Measurements from ENCODE around the gene NCAPD2. TPM values are rescaled to one million over a fixed set of nuclear protein-coding genes. Genes with fewer than 3 reads are reported as not detected.
A peak's percentile ranks its signal among the peaks of the same experiment; 100 is the strongest.

NCAPD2 gene
- total RNA-seq, 2 experiments from 2014 or later = 192 to 196 TPM

DNA sequence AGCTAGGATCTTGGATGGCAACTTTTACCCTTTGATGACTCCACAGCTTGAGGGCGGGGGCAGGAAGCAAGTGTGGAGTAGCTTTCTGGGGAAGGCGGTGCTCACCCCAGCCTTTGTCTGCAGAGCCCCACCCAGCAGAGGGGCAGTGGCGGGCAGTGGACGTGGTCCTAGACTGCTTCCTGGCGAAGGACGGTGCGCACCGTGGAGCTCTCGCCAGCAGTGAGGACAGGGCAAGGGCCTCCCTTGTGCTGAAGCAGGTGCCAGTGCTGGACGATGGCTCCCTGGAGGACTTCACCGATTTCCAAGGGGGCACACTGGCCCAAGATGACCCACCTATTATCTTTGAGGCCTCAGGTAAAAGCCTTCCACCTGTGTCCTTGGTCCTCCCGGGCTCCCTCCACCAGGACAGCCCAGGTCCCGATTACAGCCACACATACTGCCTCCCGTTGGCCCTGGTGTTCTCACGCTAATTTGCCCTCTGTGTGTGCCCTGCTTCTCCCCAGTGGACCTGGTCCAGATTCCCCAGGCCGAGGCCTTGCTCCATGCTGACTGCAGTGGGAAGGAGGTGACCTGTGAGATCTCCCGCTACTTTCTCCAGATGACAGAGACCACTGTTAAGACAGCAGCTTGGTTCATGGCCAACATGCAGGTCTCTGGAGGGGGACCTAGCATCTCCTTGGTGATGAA, 40.8 kb upstream of the NCAPD2 start:
- peak overlapping the region; percentile 100 for H3K27ac Mint-ChIP-seq

DNA sequence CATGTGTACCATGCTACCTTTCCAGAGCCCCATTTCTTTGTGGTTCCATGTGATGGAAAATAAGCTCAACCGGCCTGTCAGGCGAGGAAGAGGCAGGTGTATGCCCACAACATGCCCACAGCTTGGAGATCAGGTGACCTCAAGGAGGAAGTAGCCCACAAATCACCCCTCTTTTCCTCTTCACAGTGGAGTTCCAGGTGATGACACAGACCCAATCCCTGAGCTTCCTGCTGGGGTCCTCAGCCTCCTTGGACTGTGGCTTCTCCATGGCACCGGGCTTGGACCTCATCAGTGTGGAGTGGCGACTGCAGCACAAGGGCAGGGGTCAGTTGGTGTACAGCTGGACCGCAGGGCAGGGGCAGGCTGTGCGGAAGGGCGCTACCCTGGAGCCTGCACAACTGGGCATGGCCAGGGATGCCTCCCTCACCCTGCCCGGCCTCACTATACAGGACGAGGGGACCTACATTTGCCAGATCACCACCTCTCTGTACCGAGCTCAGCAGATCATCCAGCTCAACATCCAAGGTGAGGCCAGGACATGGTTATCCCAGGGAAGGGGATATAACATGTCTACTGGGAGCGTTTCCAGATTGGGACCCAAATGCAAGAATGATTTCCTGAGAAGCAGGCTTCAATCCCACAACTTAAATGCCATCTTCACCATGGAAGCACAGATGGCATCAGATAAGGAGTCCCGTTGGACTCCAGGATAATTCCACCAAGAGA, 36.5 kb upstream of the NCAPD2 start:
- CTCF ChIA-PET = interaction anchor here (0.9 to 1.8 kb wide), 2 partner anchors 8 to 13 kb away, joined by 3 to 16 read pairs; partner anchors contain the start of gene CD27
- H3K27ac Mint-ChIP-seq = peak overlapping the region; percentile 65

More for the DNA sequence above, 40.8 kb upstream of the NCAPD2 start:
- CTCF ChIA-PET = interaction anchor here (2.5 to 5.9 kb wide), 3 partner anchors 9 to 28 kb away, joined by 21 to 50 read pairs (median 26); no protein-coding TSS in a partner anchor
- no peaks in the 10 kb centered on the region for H3K9me3 Mint-ChIP-seq
- H3K4me1 Mint-ChIP-seq (ENCODE audit: low read depth) = peaks cover 58% of the 10 kb centered on the region
- peak; percentile 65 for DNase-seq
- no peaks in the 10 kb centered on the region for H3K27me3 Mint-ChIP-seq
- POLR2A ChIA-PET = interaction anchor here (1.7 to 4.7 kb wide), 7 partner anchors 8 to 29 kb away, joined by 6 to 93 read pairs (median 16); partner anchors contain the start of gene VAMP1
- peaks cover 70% of the 10 kb centered on the region for H3K36me3 Mint-ChIP-seq
- H3K4me3 Mint-ChIP-seq = peak overlapping the region; percentile 99
- intact Hi-C loops (cut with micrococcal nuclease) = loop anchor here (1.0 to 10.0 kb wide), 3 partner anchors 8 to 332 kb away; partner anchors contain the start of gene CD4

DNA sequence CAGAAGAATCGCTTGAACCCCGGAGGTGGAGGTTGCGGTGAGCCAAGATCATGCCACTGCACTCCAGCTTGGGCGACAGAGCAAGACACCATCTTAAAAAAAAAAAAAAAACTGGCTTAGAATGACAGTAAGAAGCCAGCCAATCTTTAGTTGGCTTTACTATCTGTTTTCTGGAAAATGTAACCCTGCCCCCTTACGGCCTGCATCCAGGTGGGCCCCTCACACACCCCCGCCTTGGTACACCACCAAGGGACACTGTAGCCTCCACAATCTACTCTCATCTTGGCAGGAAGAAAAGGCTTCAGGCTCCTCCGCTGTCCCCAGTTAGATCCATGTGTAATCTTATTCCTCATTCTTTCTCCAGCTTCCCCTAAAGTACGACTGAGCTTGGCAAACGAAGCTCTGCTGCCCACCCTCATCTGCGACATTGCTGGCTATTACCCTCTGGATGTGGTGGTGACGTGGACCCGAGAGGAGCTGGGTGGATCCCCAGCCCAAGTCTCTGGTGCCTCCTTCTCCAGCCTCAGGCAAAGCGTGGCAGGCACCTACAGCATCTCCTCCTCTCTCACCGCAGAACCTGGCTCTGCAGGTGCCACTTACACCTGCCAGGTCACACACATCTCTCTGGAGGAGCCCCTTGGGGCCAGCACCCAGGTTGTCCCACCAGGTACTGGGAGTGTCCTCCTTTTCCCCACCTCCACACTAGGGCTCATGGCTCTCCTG, 35.5 kb upstream of the NCAPD2 start:
- CTCF ChIA-PET = interaction anchor here (0.7 to 8.4 kb wide), 4 partner anchors 13 to 95 kb away, joined by 3 to 288 read pairs (median 24); partner anchors contain the start of gene CD27
- H3K27me3 Mint-ChIP-seq = no peaks in the 10 kb centered on the region
- H3K27ac Mint-ChIP-seq = peak overlapping the region; percentile 71
- H3K36me3 Mint-ChIP-seq = peaks cover 85% of the 10 kb centered on the region
- no peak overlapping the region for H3K4me3 Mint-ChIP-seq
- POLR2A ChIA-PET = interaction anchor here (0.9 to 6.1 kb wide), 6 partner anchors 7 to 78 kb away, joined by 3 to 96 read pairs (median 39); partner anchors contain the start of genes CD27, TAPBPL and VAMP1
- DNase-seq = peak; percentile 11
- peaks cover 80% of the 10 kb centered on the region for H3K4me1 Mint-ChIP-seq (ENCODE audit: low read depth)
- H3K9me3 Mint-ChIP-seq = no peaks in the 10 kb centered on the region
- intact Hi-C loops (cut with micrococcal nuclease) = loop anchor here (10.0 kb wide), 1 partner anchor 326 kb away; the partner anchor contains the start of gene CD4

More for the DNA sequence above, 36.5 kb upstream of the NCAPD2 start:
- POLR2A ChIA-PET = interaction anchor here (0.9 to 1.2 kb wide), 5 partner anchors 8 to 75 kb away, joined by 3 to 5 read pairs (median 4); no protein-coding TSS in a partner anchor
- Mint-ChIP-seq H3K27me3 (no peaks in the 10 kb centered on the region), H3K9me3 (no peaks in the 10 kb centered on the region), H3K4me3 (no peak overlapping the region), H3K4me1 (ENCODE audit: low read depth) (peaks cover 76% of the 10 kb centered on the region), H3K36me3 (peaks cover 85% of the 10 kb centered on the region)
- DNase-seq = no peak
- intact Hi-C loops (cut with micrococcal nuclease) = loop anchor here (10.0 kb wide), 1 partner anchor 327 kb away; the partner anchor contains the start of gene CD4

DNA sequence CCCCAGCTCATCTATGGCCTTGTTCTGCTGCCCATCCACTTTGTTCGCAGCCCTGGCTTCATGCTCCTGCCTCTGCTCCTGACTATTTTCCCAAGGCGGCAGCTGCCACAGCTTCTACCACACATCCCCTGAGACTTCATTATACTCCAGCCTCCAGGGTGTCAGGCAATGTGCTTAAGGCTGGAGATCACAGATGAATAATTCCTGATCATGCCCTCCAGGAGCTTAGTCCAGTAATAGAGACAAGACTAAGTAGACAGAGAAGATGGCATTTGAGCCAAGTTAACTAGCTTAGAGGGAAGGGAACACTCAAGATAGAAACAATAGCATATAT, 34.9 kb upstream of the NCAPD2 start:
- ChIA-PET CTCF (interaction anchor here (0.7 to 8.4 kb wide), 4 partner anchors 13 to 95 kb away, joined by 3 to 288 read pairs (median 24); partner anchors contain the start of gene CD27), POLR2A (interaction anchor here (1.1 to 6.1 kb wide), 6 partner anchors 8 to 80 kb away, joined by 3 to 96 read pairs (median 43); partner anchors contain the start of genes CD27, TAPBPL and VAMP1)
- H3K27me3 Mint-ChIP-seq = no peaks in the 10 kb centered on the region
- peaks cover 83% of the 10 kb centered on the region for H3K36me3 Mint-ChIP-seq
- no peaks in the 10 kb centered on the region for H3K9me3 Mint-ChIP-seq
- peaks cover 80% of the 10 kb centered on the region for H3K4me1 Mint-ChIP-seq (ENCODE audit: low read depth)
- H3K4me3 Mint-ChIP-seq = no peak overlapping the region
- peak overlapping the region; percentile 71 for H3K27ac Mint-ChIP-seq
- DNase-seq = no peak
- intact Hi-C loops (cut with micrococcal nuclease) = loop anchor here (10.0 kb wide), 1 partner anchor 326 kb away; the partner anchor contains the start of gene CD4

DNA sequence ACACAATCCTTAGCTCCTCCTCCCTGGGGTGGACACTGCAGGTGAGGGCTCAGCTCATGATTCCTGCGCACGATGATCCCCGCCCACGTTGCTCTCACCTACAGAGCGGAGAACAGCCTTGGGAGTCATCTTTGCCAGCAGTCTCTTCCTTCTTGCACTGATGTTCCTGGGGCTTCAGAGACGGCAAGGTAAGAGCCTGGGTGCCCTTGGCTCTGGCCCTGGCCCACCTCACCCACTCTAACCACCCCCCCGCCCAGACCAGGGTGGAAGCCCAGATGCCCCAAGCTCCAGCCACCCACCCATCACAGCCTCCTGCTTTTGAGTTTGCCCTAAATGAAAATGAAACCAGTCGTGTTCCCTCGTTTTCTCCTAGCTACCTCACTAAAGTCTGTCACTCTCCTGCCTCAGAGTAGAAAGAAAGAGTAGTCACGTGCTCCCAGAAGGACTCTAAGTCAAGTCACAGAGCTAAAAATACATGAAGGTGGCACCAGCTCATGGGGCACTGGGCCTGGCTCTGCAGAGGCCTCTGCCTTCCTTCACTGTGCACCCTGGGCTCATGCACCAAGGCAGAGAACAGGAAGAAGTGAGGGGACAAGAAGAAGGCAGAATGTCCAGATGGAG, 33.0 kb upstream of the NCAPD2 start:
- Mint-ChIP-seq H3K36me3 (peaks cover 87% of the 10 kb centered on the region), H3K4me1 (ENCODE audit: low read depth) (peaks cover 83% of the 10 kb centered on the region), H3K27me3 (no peaks in the 10 kb centered on the region), H3K4me3 (peak overlapping the region; percentile 76), H3K27ac (peak overlapping the region; percentile 99), H3K9me3 (no peaks in the 10 kb centered on the region)
- ChIA-PET POLR2A (interaction anchor here (1.0 to 6.1 kb wide), 13 partner anchors 10 to 228 kb away, joined by 3 to 96 read pairs (median 11); partner anchors contain the start of genes CD27, GAPDH, MRPL51 and TAPBPL), CTCF (interaction anchor here (0.8 to 8.4 kb wide), 12 partner anchors 9 to 138 kb away, joined by 3 to 288 read pairs (median 8); partner anchors contain the start of genes CD27, MRPL51, TAPBPL and VAMP1)
- DNase-seq = peak; percentile 67
- intact Hi-C loops (cut with micrococcal nuclease) = loop anchor here (1.0 kb wide), 1 partner anchor 9 kb away; the partner anchor contains the start of gene TAPBPL

DNA sequence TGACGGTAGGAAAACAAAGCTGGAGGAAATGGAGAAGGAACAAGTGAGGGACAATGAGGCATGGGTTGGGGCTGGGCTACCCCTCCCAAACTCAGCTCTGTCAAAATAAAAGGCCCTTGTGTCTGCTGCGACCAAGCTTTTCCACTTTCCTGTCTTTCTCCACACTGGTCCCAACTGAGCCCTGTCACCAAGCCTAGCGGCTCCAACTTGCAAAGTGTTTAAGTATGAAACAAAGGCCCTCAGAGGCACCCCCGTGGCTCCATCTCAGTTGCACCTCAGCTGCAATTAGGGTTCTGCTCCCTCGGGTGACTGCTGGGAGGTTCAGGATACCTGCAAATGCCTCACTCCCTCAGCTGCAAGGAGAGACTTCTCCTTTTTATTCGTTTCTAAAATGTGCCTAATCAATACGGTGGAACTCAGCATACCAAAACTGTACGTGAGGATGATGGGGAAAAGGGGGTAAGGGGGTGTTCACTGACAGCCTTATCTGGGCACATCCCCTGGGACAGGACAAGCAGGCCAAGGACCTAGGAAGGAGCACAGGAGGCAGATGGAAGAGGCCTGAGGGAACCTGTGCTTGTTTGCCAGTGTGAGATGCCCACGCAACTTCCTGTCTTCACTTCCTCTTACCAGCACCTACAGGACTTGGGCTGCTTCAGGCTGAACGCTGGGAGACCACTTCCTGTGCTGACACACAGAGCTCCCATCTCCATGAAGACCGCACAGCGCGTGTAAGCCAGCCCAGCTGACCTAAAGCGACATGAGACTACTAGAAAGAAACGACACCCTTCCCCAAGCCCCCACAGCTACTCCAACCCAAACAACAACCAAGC, 32.3 kb upstream of the NCAPD2 start:
- H3K27me3 Mint-ChIP-seq = no peaks in the 10 kb centered on the region
- CTCF ChIA-PET = interaction anchor here (0.6 to 8.4 kb wide), 17 partner anchors 9 to 138 kb away, joined by 3 to 288 read pairs (median 5); partner anchors contain the start of genes CD27, MRPL51, TAPBPL and VAMP1

DNA sequence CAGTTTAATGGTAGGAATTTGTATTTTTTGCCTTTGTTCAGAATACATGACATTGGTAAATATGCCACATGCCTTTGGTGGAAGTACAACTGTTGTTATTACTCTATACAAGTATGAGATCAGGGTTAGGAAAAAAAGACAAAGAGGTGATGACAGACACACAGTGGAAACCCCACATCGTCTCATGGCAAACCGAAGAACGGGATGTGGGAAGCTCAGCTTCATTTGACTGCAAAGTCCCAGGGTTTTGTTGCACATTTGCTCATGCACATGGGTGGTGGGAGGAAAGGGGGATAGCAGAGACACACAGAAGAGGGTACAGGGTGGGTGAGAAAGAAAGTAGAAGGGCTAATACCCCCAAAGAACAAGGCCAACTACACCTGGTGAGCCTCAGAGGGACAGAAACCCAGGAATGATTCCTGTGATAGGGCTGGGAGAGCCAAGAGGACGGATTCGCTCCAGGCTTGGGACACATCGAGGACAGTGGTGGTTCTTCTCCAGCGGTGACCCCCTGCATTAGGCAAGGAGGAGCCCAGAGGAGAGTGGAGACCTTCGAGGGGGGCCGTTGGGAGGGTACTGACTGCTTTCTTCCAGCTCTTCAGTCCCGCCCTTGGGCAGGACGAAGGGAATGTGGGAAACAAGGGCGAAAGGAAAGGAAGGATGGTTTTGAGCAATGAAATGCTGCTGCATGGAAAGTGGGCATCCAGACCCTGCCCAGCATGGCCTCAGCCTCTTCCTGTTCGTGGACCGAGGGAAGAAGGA, 31.5 kb upstream of the NCAPD2 start:
- Mint-ChIP-seq H3K27me3 (no peaks in the 10 kb centered on the region), H3K36me3 (peaks cover 92% of the 10 kb centered on the region), H3K27ac (peak overlapping the region; percentile 99), H3K4me1 (ENCODE audit: low read depth) (peaks cover 89% of the 10 kb centered on the region), H3K9me3 (no peaks in the 10 kb centered on the region), H3K4me3 (peak overlapping the region; percentile 76)
- ChIA-PET CTCF (interaction anchor here (0.6 to 8.4 kb wide), 16 partner anchors 8 to 139 kb away, joined by 3 to 288 read pairs (median 6); partner anchors contain the start of genes CD27, MRPL51, TAPBPL and VAMP1), POLR2A (interaction anchor here (1.0 to 6.1 kb wide), 13 partner anchors 8 to 227 kb away, joined by 3 to 96 read pairs (median 11); partner anchors contain the start of genes CD27, GAPDH, MRPL51 and TAPBPL)
- DNase-seq = peak; percentile 71
- intact Hi-C loops (cut with micrococcal nuclease) = loop anchor here (1.0 to 2.0 kb wide), 5 partner anchors 8 to 128 kb away; partner anchors contain the start of genes GAPDH and VAMP1

More for the DNA sequence above, 32.3 kb upstream of the NCAPD2 start:
- Mint-ChIP-seq H3K36me3 (peaks cover 91% of the 10 kb centered on the region), H3K4me1 (ENCODE audit: low read depth) (peaks cover 87% of the 10 kb centered on the region), H3K9me3 (no peaks in the 10 kb centered on the region), H3K4me3 (peak overlapping the region; percentile 76), H3K27ac (peak overlapping the region; percentile 99)
- POLR2A ChIA-PET = interaction anchor here (1.0 to 6.1 kb wide), 13 partner anchors 9 to 228 kb away, joined by 3 to 96 read pairs (median 11); partner anchors contain the start of genes CD27, GAPDH, MRPL51 and TAPBPL
- intact Hi-C loops (cut with micrococcal nuclease) = loop anchor here (1.0 to 2.0 kb wide), 6 partner anchors 9 to 127 kb away; partner anchors contain the start of genes GAPDH, TAPBPL and VAMP1
- peak; percentile 92 for DNase-seq

DNA sequence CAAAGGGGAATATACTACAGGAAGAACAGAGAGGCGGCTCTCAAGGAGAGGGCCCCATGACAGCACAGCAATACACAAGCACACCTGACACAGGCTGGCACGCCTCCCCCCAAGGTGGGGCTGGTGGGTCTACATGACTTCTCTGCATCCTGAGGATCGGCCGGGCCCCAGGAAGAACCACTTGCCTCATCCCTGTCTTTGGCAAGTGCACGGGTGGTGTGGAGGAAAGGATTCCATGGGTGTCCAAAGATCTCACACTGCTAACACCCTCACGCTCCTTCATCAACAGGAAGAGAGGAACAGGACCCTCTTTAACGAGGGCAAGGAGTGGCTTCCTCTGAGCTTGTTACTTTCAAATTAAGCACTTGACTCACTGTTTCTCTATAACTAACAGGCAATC, 30.7 kb upstream of the NCAPD2 start:
- CTCF ChIA-PET = interaction anchor here (0.7 to 8.4 kb wide), 9 partner anchors 11 to 140 kb away, joined by 4 to 288 read pairs (median 7); partner anchors contain the start of genes CD27, GAPDH and TAPBPL
- Mint-ChIP-seq H3K27me3 (no peaks in the 10 kb centered on the region), H3K9me3 (no peaks in the 10 kb centered on the region), H3K4me1 (ENCODE audit: low read depth) (peaks cover 93% of the 10 kb centered on the region), H3K36me3 (peaks cover 90% of the 10 kb centered on the region), H3K4me3 (peak overlapping the region; percentile 76), H3K27ac (peak overlapping the region; percentile 99)
- peak; percentile 38 for DNase-seq
- intact Hi-C loops (cut with micrococcal nuclease) = loop anchor here (2.0 kb wide), 2 partner anchors 72 to 128 kb away; partner anchors contain the start of gene GAPDH
- POLR2A ChIA-PET = interaction anchor here (1.0 to 6.1 kb wide), 8 partner anchors 12 to 127 kb away, joined by 3 to 96 read pairs (median 32); partner anchors contain the start of genes CD27, GAPDH, MRPL51 and TAPBPL

DNA sequence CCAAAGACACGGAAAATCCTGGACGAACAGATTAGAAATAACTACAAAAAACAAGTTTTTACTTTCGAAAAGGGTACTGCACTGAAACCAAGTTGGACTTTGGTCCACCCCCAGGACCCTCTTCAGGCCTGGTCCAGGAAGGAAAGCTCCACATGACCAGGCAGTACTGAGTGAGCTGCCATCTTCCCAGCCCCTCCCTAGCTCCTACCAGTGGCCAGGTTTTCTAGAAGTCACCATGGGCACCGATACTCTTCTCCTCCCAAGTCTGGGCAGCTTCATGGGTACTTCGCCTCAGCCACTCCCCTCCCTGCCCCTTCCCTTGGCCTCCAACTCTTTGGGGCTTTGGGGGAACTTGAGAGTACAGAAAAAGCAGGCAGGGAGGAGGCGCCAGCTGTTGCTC, 30.0 kb upstream of the NCAPD2 start:
- ChIA-PET POLR2A (interaction anchor here (0.9 to 6.1 kb wide), 7 partner anchors 13 to 75 kb away, joined by 4 to 96 read pairs (median 54); partner anchors contain the start of genes CD27, GAPDH, MRPL51 and TAPBPL), CTCF (interaction anchor here (0.7 to 8.4 kb wide), 9 partner anchors 12 to 140 kb away, joined by 4 to 288 read pairs (median 7); partner anchors contain the start of genes CD27, GAPDH and TAPBPL)
- H3K36me3 Mint-ChIP-seq = peaks cover 89% of the 10 kb centered on the region
- H3K27ac Mint-ChIP-seq = peak overlapping the region; percentile 99
- intact Hi-C loops (cut with micrococcal nuclease) = loop anchor here (2.0 kb wide), 2 partner anchors 71 to 129 kb away; partner anchors contain the start of gene GAPDH
- H3K4me3 Mint-ChIP-seq = peak overlapping the region; percentile 76
- peaks cover 93% of the 10 kb centered on the region for H3K4me1 Mint-ChIP-seq (ENCODE audit: low read depth)
- DNase-seq = no peak
- H3K9me3 Mint-ChIP-seq = no peaks in the 10 kb centered on the region
- no peaks in the 10 kb centered on the region for H3K27me3 Mint-ChIP-seq

All from activated CD4-positive, alpha-beta memory T cell treated with anti-CD3 and anti-CD28 coated beads for 36 hours (primary cell).